ENCODE results near the gene CCNC. TPM values are rescaled to one million over a fixed set of nuclear protein-coding genes. Genes with fewer than 3 reads are reported as not detected.

Gene CCNC
- polyA plus RNA-seq, 1 donor (not counting 4 experiments of a cell fraction or from before 2014, with no cell fraction given): 103 TPM

DNA sequence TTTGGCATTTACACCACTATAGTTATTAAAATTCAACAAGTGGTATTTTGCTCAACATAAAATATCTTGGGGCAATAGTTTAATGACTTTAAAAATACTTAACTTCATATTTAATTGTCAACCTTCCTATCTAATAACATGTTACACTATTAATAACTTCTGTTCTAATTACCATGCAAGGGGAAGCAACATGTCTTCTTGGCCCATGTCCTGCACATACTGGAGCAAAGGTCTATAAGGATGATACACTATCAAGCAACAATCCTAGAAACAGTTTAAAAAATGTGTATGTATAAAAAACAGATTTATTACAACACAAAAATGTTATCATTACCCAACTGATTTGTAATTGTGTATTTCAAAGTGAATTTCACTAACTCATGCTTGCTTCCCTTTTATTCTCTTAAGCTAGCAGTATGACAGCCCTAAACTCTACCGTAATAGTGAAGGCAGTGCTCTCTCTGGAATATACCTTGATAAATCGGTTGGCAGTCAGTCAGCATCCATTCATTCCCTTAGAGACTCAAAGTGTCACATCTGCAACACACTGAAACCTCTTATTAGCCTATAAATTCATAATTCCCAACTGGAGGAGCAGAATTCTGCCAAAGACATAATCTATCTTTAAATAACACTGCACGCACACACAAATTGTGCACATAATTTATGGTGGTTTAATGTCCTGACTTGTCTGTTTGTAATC, 18.3 kb downstream of the CCNC start:
- peaks cover 10% of the 10 kb centered on the region in 2 experiments for H3K36me3 ChIP-seq (ENCODE audit: control insufficient read depth in 2 of 2, extremely low read depth in 1 of 2, insufficient read depth in 2 of 2, low read length in 2 of 2)
- FAIRE-seq: no peak

DNA sequence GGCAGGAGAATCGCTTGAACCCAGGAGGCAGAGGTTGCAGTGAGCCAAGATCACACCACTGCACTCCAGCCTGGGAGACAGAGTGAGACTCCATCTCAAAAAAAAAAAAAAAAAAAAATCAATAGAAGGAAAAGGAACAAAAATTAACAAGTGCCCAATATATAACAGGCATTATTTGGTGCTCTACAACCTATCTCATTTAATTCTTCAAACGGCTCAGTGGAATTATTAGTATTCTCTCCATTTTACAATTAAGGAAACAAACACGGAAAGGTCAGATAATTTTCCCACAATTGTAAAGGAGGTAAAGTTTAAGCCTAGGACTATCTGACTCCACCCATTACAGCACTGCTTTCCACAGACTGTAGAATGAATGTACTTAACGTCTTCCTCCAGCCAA, 19.8 kb downstream of the CCNC start:
- H4K20me1 ChIP-seq (ENCODE audit: control insufficient read depth, extremely low read depth, insufficient read depth, low read length): peaks cover 5% of the 10 kb centered on the region
- no peak overlapping the region for H2AFZ ChIP-seq (ENCODE audit: control insufficient read depth, low read length)
- H3K4me2 ChIP-seq (ENCODE audit: control insufficient read depth, extremely low read depth, insufficient read depth, low read depth, low read length): no peak overlapping the region
- peaks cover 10 to 14% of the 10 kb centered on the region in 2 experiments for H3K36me3 ChIP-seq (ENCODE audit: control insufficient read depth in 2 of 2, extremely low read depth in 1 of 2, insufficient read depth in 2 of 2, low read length in 2 of 2)
- dilution Hi-C loops (cut with MboI; ENCODE audit: extremely low pct_ligation_motif_present, low sequenced_read_pairs): no loop called here
- no peak overlapping the region for H3K27ac ChIP-seq (ENCODE audit: control insufficient read depth, insufficient read depth, low read length)
- H3K4me1 ChIP-seq (ENCODE audit: control insufficient read depth, extremely low read depth, insufficient read depth, low read length): no peaks in the 10 kb centered on the region
- no peaks in the 10 kb centered on the region for H3K27me3 ChIP-seq (ENCODE audit: control insufficient read depth, extremely low read depth, insufficient read depth, low read length)
- no peak for FAIRE-seq
- H3K9ac ChIP-seq (ENCODE audit: control insufficient read depth, extremely low read depth, insufficient read depth, low read length): no peak overlapping the region
- H3K4me3 ChIP-seq (ENCODE audit: control insufficient read depth in 2 of 3, extremely low read depth in 1 of 3, insufficient read depth in 2 of 3, low read depth in 1 of 3, low read length in 3 of 3): no peak overlapping the region
- no peaks in the 10 kb centered on the region for H3K79me2 ChIP-seq (ENCODE audit: control insufficient read depth, insufficient read depth, low read length)
- no peaks in the 10 kb centered on the region for H3K9me1 ChIP-seq (ENCODE audit: control insufficient read depth, extremely low read depth, insufficient read depth, low read length)
- DNase-seq (ENCODE audit: low read depth, low spot score): no peak
- no peak for TF ChIP-seq EZH2 (IDR thresholded peaks at IDR 0.05; ENCODE audit: low read length)
- TF ChIP-seq, protein P1, sequence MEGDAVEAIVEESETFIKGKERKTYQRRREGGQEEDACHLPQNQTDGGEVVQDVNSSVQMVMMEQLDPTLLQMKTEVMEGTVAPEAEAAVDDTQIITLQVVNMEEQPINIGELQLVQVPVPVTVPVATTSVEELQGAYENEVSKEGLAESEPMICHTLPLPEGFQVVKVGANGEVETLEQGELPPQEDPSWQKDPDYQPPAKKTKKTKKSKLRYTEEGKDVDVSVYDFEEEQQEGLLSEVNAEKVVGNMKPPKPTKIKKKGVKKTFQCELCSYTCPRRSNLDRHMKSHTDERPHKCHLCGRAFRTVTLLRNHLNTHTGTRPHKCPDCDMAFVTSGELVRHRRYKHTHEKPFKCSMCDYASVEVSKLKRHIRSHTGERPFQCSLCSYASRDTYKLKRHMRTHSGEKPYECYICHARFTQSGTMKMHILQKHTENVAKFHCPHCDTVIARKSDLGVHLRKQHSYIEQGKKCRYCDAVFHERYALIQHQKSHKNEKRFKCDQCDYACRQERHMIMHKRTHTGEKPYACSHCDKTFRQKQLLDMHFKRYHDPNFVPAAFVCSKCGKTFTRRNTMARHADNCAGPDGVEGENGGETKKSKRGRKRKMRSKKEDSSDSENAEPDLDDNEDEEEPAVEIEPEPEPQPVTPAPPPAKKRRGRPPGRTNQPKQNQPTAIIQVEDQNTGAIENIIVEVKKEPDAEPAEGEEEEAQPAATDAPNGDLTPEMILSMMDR (optimal IDR thresholded peaks at IDR 0.05 in 1 of 3, IDR thresholded peaks at IDR 0.05 in 1 of 3, conservative IDR thresholded peaks at IDR 0.05 in 1 of 3; ENCODE audit: extremely low read depth in 1 of 3, insufficient read depth in 2 of 3, low read length in 3 of 3): no peak
- no peaks in the 10 kb centered on the region for H3K9me3 ChIP-seq (ENCODE audit: control insufficient read depth, low read depth, low read length)

More for the DNA sequence above, 18.3 kb downstream of the CCNC start:
- H3K27me3 ChIP-seq (ENCODE audit: control insufficient read depth, extremely low read depth, insufficient read depth, low read length): no peaks in the 10 kb centered on the region
- no peaks in the 10 kb centered on the region for H3K9me1 ChIP-seq (ENCODE audit: control insufficient read depth, extremely low read depth, insufficient read depth, low read length)
- peaks cover 3% of the 10 kb centered on the region for H4K20me1 ChIP-seq (ENCODE audit: control insufficient read depth, extremely low read depth, insufficient read depth, low read length)
- H3K4me1 ChIP-seq (ENCODE audit: control insufficient read depth, extremely low read depth, insufficient read depth, low read length): no peaks in the 10 kb centered on the region
- no peak for DNase-seq (ENCODE audit: low read depth, low spot score)
- H3K9ac ChIP-seq (ENCODE audit: control insufficient read depth, extremely low read depth, insufficient read depth, low read length): no peak overlapping the region
- dilution Hi-C loops (cut with MboI; ENCODE audit: extremely low pct_ligation_motif_present, low sequenced_read_pairs): no loop called here
- H3K4me3 ChIP-seq (ENCODE audit: control insufficient read depth in 2 of 3, extremely low read depth in 1 of 3, insufficient read depth in 2 of 3, low read depth in 1 of 3, low read length in 3 of 3): no peak overlapping the region
- H3K4me2 ChIP-seq (ENCODE audit: control insufficient read depth, extremely low read depth, insufficient read depth, low read depth, low read length): no peak overlapping the region
- no peak overlapping the region for H3K27ac ChIP-seq (ENCODE audit: control insufficient read depth, insufficient read depth, low read length)
- TF ChIP-seq EZH2 (IDR thresholded peaks at IDR 0.05; ENCODE audit: low read length): no peak
- TF ChIP-seq, protein P1 (optimal IDR thresholded peaks at IDR 0.05 in 1 of 3, IDR thresholded peaks at IDR 0.05 in 1 of 3, conservative IDR thresholded peaks at IDR 0.05 in 1 of 3; ENCODE audit: extremely low read depth in 1 of 3, insufficient read depth in 2 of 3, low read length in 3 of 3): no peak
- H3K79me2 ChIP-seq (ENCODE audit: control insufficient read depth, insufficient read depth, low read length): no peaks in the 10 kb centered on the region
- H2AFZ ChIP-seq (ENCODE audit: control insufficient read depth, low read length): no peak overlapping the region
- no peaks in the 10 kb centered on the region for H3K9me3 ChIP-seq (ENCODE audit: control insufficient read depth, low read depth, low read length)

Measured in keratinocyte (primary cell).